Heart right ventricle (tissue), 16 donors: ENCODE results near the gene UNC93A. TPM values are rescaled to one million over a fixed set of nuclear protein-coding genes. Genes with fewer than 3 reads are reported as not detected.
A peak's percentile ranks its signal among the peaks of the same experiment; 100 is the strongest.

Source experiments
- ATAC-seq, 8 donors: fragments of 200-7000 bp; cut with Tn5 transposase; one replicate each; pipeline ENCODE4 v1.9.1; 2020; ENCODE audit warnings: mild to moderate bottlenecking in 8 of 8, moderate library complexity in 8 of 8, moderate number of reproducible peaks in 1 of 8
- DNase-seq, 2 donors: peaks; one replicate each; pipeline ENCODE4 v3.0.0-alpha.2; 2020
- H3K27ac ChIP-seq, 10 donors: fragments of 200-600 bp; sonication (generic) in 2 of 10; one replicate each; pipeline versions ENCODE4 v1.5.0 to v1.8.0; 2020 to 2022; ENCODE audit warnings: mild to moderate bottlenecking in 3 of 10
- H3K27me3 ChIP-seq, 7 donors: fragments of 200-600 bp; one replicate each; pipeline ENCODE4 v1.8.0; 2021 to 2022; ENCODE audit warnings: mild to moderate bottlenecking in 2 of 7
- H3K36me3 ChIP-seq, 9 donors: fragments of 200-600 bp; sonication (generic) in 1 of 9; one replicate each; pipeline versions ENCODE4 v1.5.0 to v1.8.0; 2020 to 2022; ENCODE audit warnings: mild to moderate bottlenecking in 2 of 9
- H3K4me1 ChIP-seq, 9 donors: fragments of 200-600 bp; sonication (generic) in 1 of 9; one replicate each; pipeline versions ENCODE4 v1.5.0 to v1.8.0; 2020 to 2022; ENCODE audit warnings: mild to moderate bottlenecking in 4 of 9
- H3K4me3 ChIP-seq, 10 donors: fragments of 200-600 bp; sonication (generic) in 2 of 10; one replicate each; pipeline versions ENCODE4 v1.5.0 to v1.8.0; 2020 to 2022; ENCODE audit warnings: mild to moderate bottlenecking in 7 of 10, moderate library complexity in 2 of 10
- H3K9me3 ChIP-seq, 11 donors: fragments of 200-600 bp in 10 of 11; sonication (generic) in 2 of 11; one replicate each; pipeline versions ENCODE4 v1.5.0 to v1.8.0; 2013 to 2022; ENCODE audit warnings: mild to moderate bottlenecking in 2 of 11, control low read depth in 1 of 11, moderate library complexity in 1 of 11
- CTCF ChIP-seq, 9 donors: fragments of 200-600 bp; sonication (generic) in 2 of 9; IDR thresholded peaks; one replicate each; pipeline versions ENCODE4 v1.5.0 to v1.8.0; 2021 to 2022; ENCODE audit warnings: antibody characterized with exemption in 9 of 9, mild to moderate bottlenecking in 5 of 9, moderate library complexity in 1 of 9
- WGBS, 2 donors: extraction: QIAGEN DNeasy Blood & Tissue Kit; methylation state at CpG; one replicate each; pipeline ENCODE4 v1.1.7; 2013; ENCODE audit warnings: inconsistent platforms in 1 of 2; 5-methylcytosine and 5-hydroxymethylcytosine counted together
- intact Hi-C, 10 donors: fragments of 100-400 bp; cut with DNase I; formaldehyde crosslinking; loops; one replicate each; pipeline versions ENCODE4 v1.11.1 to v1.14.2; 2022
- polyA plus RNA-seq, 2 donors: library from polyadenylated mRNA; stranded (reverse); fragments of 200-250 nt; gene quantifications; one replicate each; pipeline ENCODE4 v1.2.3, GENCODE V29; 2013
- total RNA-seq, 10 donors: library from RNA; stranded (reverse); fragmentation: NEBNext Ultra II Directional in 3 of 10; extraction: Animal tissue kit (Norgen Biotek cat#: 25700) in 3 of 10; gene quantifications; one replicate each; pipeline versions ENCODE4 v1.2.1 to v1.2.4, GENCODE V29; 2021 to 2023
- donor health status: Arrhythmogenic right ventricular cardiomyopathy.
- donor health status: ischemic (EF 13 %, LVEDD 7.1; RV severe dilation, severe dysfunction).
- donor health status: healthy with polysubstance abuse.
- donor health status: DM: no; HTN: yes; CAD: no.
- donor health status: DM: no; HTN: no; CAD: no.
- donor health status: ischemic (EF 25% LVEDD 6.9; RV normal size, moderate dysfunction).
- donor health status: ischemic (EF 25% LVEDD 5.7; RV mildly dilated, moderate dysfunction).
- donor health status: healthy.
- donor health status: DM: yes; HTN: yes; CAD: no.
- donor health status: Ischemic cardiomyopathy.
- donor health status: ischemic (EF 35%, LVEDD 5.7; RV mildly dilated, moderate dysfunction).
- donor health status: nonischemic (EF 11% LVEDD 7.7; RV severe dilation, severe dysfunction).
- donor health status: DM: yes; HTN: yes; CAD: no.
- donor health status: PGD.
- donor health status: ischemic (EF 29% LVEDD 5.4; RV normal size, mild dysfunction).
- donor health status: nonischemic (EF 23%, LVEDD 6.1; RV moderate dilation, normal function).

The UNC93A gene
- total and polyA plus RNA-seq, 12 donors, result not detected

GRCh38 chr6:167294241-167294640 lies 3.1 kb downstream of the UNC93A start:
- Histone ChIP-seq H3K27me3 (peaks cover 0 to 16% (median under 1%) of the 10 kb centered on the region in 7 donors), H3K9me3 (peaks cover 0 to 8% (median 0%) of the 10 kb centered on the region in 11 donors), H3K36me3 (no peaks in the 10 kb centered on the region), H3K27ac (no peak overlapping the region), H3K4me1 (peaks cover 0 to 9% (median 0%) of the 10 kb centered on the region in 9 donors), H3K4me3 (no peak overlapping the region)
- 93 to 95% methylated on average over 12 of the region's 12 CpGs for WGBS, 2 donors
- intact Hi-C loops, result loop anchor here in 2 of 10 donors (5.0 to 10.0 kb wide), 2 partner anchors 77 to 99 kb away; no protein-coding TSS in a partner anchor
- DNase-seq (no peak), ATAC-seq (peak in 1 of 8 donors; percentile 34)
- TF ChIP-seq CTCF (IDR thresholded peaks at IDR 0.05), result no peak

- Histone ChIP-seq H3K27ac (no peak overlapping the region), H3K4me3 (no peak overlapping the region), H3K27me3 (peaks cover 0 to 16% (median 0%) of the 10 kb centered on the region in 7 donors), H3K4me1 (peaks cover 0 to 9% (median 0%) of the 10 kb centered on the region in 9 donors), H3K36me3 (no peaks in the 10 kb centered on the region), H3K9me3 (peaks cover 0 to 8% (median 0%) of the 10 kb centered on the region in 11 donors)
- ATAC-seq (peak in 1 of 8 donors; percentile 40), DNase-seq (no peak)
- intact Hi-C loops, result loop anchor here in 2 of 10 donors (5.0 to 10.0 kb wide), 2 partner anchors 78 to 100 kb away; no protein-coding TSS in a partner anchor
- TF ChIP-seq CTCF (IDR thresholded peaks at IDR 0.05), result no peak
- WGBS, 2 donors, result 89 to 92% methylated on average over 38 of the region's 38 CpGs
Observed at GRCh38 chr6:167294651-167295494, 3.8 kb downstream of the UNC93A start.

- Histone ChIP-seq H3K27me3 (peaks cover 0 to 16% (median 0%) of the 10 kb centered on the region in 7 donors), H3K9me3 (peaks cover 0 to 8% (median 0%) of the 10 kb centered on the region in 11 donors), H3K36me3 (no peaks in the 10 kb centered on the region), H3K4me3 (no peak overlapping the region), H3K4me1 (peaks cover 0 to 9% (median 0%) of the 10 kb centered on the region in 9 donors), H3K27ac (no peak overlapping the region)
- no peak for TF ChIP-seq CTCF (IDR thresholded peaks at IDR 0.05)
- WGBS, 2 donors, result 96 to 97% methylated on average over 39 to 43 of the region's 43 CpGs
- DNase-seq, result no peak
- intact Hi-C loops, result loop anchor here in 1 of 10 donors (10.0 kb wide), 1 partner anchor 101 kb away; no protein-coding TSS in a partner anchor
- ATAC-seq, result no peak
Observed at GRCh38 chr6:167295495-167296292, 4.6 kb downstream of the UNC93A start.

- intact Hi-C loops, result loop anchor here in 1 of 10 donors (10.0 kb wide), 1 partner anchor 101 kb away; no protein-coding TSS in a partner anchor
- 95% methylated on average over 5 of the region's 5 CpGs for WGBS, 2 donors
- ATAC-seq, result no peak
Observed at GRCh38 chr6:167296293-167296690, 5.2 kb downstream of the UNC93A start.

More at GRCh38 chr6:167296293-167296690, 5.2 kb downstream of the UNC93A start:
- DNase-seq, result no peak
- no peak for TF ChIP-seq CTCF (IDR thresholded peaks at IDR 0.05)
- no peak overlapping the region for H3K4me3 ChIP-seq
- peaks cover 0 to 13% (median 0%) of the 10 kb centered on the region in 7 donors for H3K27me3 ChIP-seq
- H3K9me3 ChIP-seq, result peaks cover 0 to 8% (median 0%) of the 10 kb centered on the region in 11 donors
- H3K27ac ChIP-seq, result no peak overlapping the region
- H3K36me3 ChIP-seq, result no peaks in the 10 kb centered on the region
- peaks cover 0 to 9% (median 0%) of the 10 kb centered on the region in 9 donors for H3K4me1 ChIP-seq
